K562 (cell line): ENCODE results near the gene MCM9. TPM values are rescaled to one million over a fixed set of nuclear protein-coding genes. Genes with fewer than 3 reads are reported as not detected.
A peak's percentile ranks its signal among the peaks of the same experiment; 100 is the strongest.

Experiments used
- ARID2 ChIP-seq: fragments of 450-650 bp; IDR thresholded peaks from 2 replicates; pipeline ENCODE4 v1.6.1; 2017; ENCODE audit warnings: antibody characterized with exemption, mild to moderate bottlenecking
- ARID3B ChIP-seq: fragments of 250-450 bp; sonication (Bioruptor Pico); IDR thresholded peaks from 2 replicates; pipeline ENCODE4 v1.4.0; 2020; ENCODE audit warnings: borderline replicate concordance
- ATF7 ChIP-seq: fragments of 450-650 bp; IDR thresholded peaks from 2 replicates; pipeline ENCODE4 v1.7.1; 2014; ENCODE audit warnings: mild to moderate bottlenecking, moderate library complexity
- MYBL2 ChIP-seq, 2 experiments: fragments of 450-650 bp in 1 of 2; sonication (generic) in 1 of 2; formaldehyde crosslinking in 1 of 2; IDR thresholded peaks; 2 replicates each; pipeline versions ENCODE4 v1.6.1 to v1.8.1; 2017 to 2022; ENCODE audit warnings: borderline replicate concordance in 1 of 2, inconsistent platforms in 1 of 2, low read depth in 1 of 2, mild to moderate bottlenecking in 1 of 2, missing genetic modification reagents in 1 of 2, moderate library complexity in 1 of 2
- NEUROD1 ChIP-seq: fragments of 150-350 bp; IDR thresholded peaks from 2 replicates; pipeline ENCODE4 v1.6.1; 2014; ENCODE audit warnings: borderline replicate concordance, low read length, low read depth; ENCODE audit not compliant: partially characterized antibody
- NONO ChIP-seq, 2 experiments: fragments of 200-400 bp in 1 of 2; fragments of 450-650 bp in 1 of 2; formaldehyde crosslinking in 1 of 2; IDR thresholded peaks; 2 replicates each; pipeline ENCODE4 v1.6.1; 2017; ENCODE audit warnings: low read depth in 2 of 2, mild to moderate bottlenecking in 2 of 2, moderate library complexity in 2 of 2, low read length in 1 of 2
- OTX1 ChIP-seq: fragments of 450-650 bp; formaldehyde crosslinking; IDR thresholded peaks from 2 replicates; pipeline ENCODE4 v1.4.0; 2022; ENCODE audit warnings: mild to moderate bottlenecking
- PHB2 ChIP-seq: fragments of 450-650 bp; IDR thresholded peaks from 2 replicates; pipeline ENCODE4 v1.6.1; 2017; ENCODE audit warnings: low read depth
- PRMT5 ChIP-seq: sonication (generic); formaldehyde crosslinking; IDR thresholded peaks from 2 replicates; pipeline ENCODE4 v1.5.0; 2020; ENCODE audit warnings: missing genetic modification reagents
- SETDB1 ChIP-seq: IDR thresholded peaks from one replicate; pipeline ENCODE4 v1.6.1; 2012; ENCODE audit warnings: low read length, control low read depth, inconsistent platforms
- ZNF274 ChIP-seq: IDR thresholded peaks from 2 replicates; pipeline ENCODE4 v1.6.1; 2011; ENCODE audit warnings: low read depth, mild to moderate bottlenecking, low read length, moderate library complexity, borderline replicate concordance
- polyA plus RNA-seq, 8 experiments: library from polyadenylated mRNA; depleted of rRNA in 4 of 8; stranded (reverse) in 5 of 8; unstranded in 3 of 8; fragments of >200 nt; fragmentation: Nextera tagmentation in 2 of 8; fragmentation: Illumina TruSeq in 1 of 8; extraction: Ambion mirVana in 2 of 8; extraction: Trizol in 1 of 8; gene quantifications; 2 replicates each; pipeline versions ENCODE4 v1.2.1 to v1.2.3, GENCODE V29; 2011 to 2014; ENCODE audit warnings: inconsistent platforms in 1 of 8, missing spikeins in 1 of 8
- total RNA-seq, 7 experiments: library from RNA; depleted of rRNA in 6 of 7; stranded (reverse); fragments of >200 nt in 6 of 7; fragmentation: Illumina TruSeq in 2 of 7; extraction: Trizol in 2 of 7; gene quantifications; 2 replicates each; pipeline versions ENCODE4 v1.2.1 to v1.2.3, GENCODE V29; 2011 to 2021; ENCODE audit warnings: low replicate concordance in 1 of 7

The MCM9 gene
- total and polyA plus RNA-seq, 9 of the 15 experiments (the other 6 are each of a cell fraction or from before 2014, with no cell fraction given), result 4.8 to 16.7 (median 11.6) TPM

- TF ChIP-seq NEUROD1, result no peak
- no peak for TF ChIP-seq ARID3B (CRISPR knock-in tag)
- peak; percentile 59; the same call in 1 of the 2 replicates for TF ChIP-seq MYBL2 (IDR thresholded peaks at IDR 0.05; ENCODE audit: low read depth)
- TF ChIP-seq MYBL2 (CRISPR knock-in tag; IDR thresholded peaks at IDR 0.05; ENCODE audit: borderline replicate concordance), result no peak
- TF ChIP-seq ARID2, result no peak
- TF ChIP-seq PHB2, result no peak
- no peak for TF ChIP-seq NONO (IDR thresholded peaks at IDR 0.05; ENCODE audit: low read depth in 2 of 2, low read length in 1 of 2)
- TF ChIP-seq SETDB1, result no peak
- no peak for TF ChIP-seq OTX1 (CRISPR knock-in tag)
- no peak; the same call in 1 of the 2 replicates for TF ChIP-seq ATF7
- no peak for TF ChIP-seq ZNF274
- TF ChIP-seq PRMT5 (CRISPR knock-in tag), result no peak
These were observed 38.4 kb downstream of the MCM9 start (continued) for GRCh38 chr6:118896339-118897136.
